ENCODE results near the gene ZSWIM6. TPM values are rescaled to one million over a fixed set of nuclear protein-coding genes. Genes with fewer than 3 reads are reported as not detected.
A peak's percentile ranks its signal among the peaks of the same experiment; 100 is the strongest.
"Not testable (repeated sequence)": the region's sequence is repeated elsewhere in the genome, so short reads cannot be mapped to it uniquely, and the experiment has no call there.

ZSWIM6 gene
- total RNA-seq, 1 donor from 2014 or later = 20.3 TPM

DNA sequence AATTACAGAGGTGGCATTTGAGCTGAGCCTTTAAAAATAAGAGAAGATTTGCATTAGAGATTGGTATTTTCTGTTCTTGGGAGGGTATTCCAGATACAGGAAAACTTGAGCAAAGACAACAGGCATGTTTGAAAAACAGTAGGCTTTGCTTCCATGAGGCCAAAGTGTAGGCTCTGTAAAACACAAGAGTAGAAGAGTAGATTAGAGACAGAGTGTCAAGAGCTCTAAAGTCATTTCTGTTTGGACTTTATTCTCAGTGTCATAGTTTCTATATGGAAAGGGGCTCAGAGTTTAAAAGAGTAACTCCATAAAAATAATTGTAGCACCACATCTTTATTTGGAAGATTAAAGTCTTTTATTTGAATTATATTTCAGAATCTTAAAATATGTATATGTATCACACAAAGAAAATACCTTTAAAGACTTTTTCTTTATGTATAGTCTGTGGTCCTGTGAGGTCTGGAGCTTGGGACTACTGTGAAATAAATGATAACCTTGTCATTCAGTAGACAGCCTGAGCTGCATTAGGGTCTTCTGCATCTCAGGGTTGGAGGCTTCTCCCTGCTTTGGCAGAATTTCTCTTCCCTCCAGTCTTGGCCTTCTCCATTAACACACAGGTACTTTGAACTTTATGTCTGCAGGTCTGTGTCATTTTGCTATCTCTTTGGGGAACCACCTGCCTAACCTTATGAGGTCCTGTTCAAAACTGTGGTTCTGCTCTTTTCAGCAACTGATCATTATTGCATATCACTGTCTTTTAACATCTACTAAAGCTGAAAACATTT, 73.6 kb downstream of the ZSWIM6 start:
- TF ChIP-seq, protein P1, sequence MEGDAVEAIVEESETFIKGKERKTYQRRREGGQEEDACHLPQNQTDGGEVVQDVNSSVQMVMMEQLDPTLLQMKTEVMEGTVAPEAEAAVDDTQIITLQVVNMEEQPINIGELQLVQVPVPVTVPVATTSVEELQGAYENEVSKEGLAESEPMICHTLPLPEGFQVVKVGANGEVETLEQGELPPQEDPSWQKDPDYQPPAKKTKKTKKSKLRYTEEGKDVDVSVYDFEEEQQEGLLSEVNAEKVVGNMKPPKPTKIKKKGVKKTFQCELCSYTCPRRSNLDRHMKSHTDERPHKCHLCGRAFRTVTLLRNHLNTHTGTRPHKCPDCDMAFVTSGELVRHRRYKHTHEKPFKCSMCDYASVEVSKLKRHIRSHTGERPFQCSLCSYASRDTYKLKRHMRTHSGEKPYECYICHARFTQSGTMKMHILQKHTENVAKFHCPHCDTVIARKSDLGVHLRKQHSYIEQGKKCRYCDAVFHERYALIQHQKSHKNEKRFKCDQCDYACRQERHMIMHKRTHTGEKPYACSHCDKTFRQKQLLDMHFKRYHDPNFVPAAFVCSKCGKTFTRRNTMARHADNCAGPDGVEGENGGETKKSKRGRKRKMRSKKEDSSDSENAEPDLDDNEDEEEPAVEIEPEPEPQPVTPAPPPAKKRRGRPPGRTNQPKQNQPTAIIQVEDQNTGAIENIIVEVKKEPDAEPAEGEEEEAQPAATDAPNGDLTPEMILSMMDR (IDR thresholded peaks at IDR 0.05) = no peak
- peaks cover 77% of the 10 kb centered on the region for H3K4me1 Mint-ChIP-seq (ENCODE audit: low read depth)
- H3K36me3 Mint-ChIP-seq (ENCODE audit: low read depth) = no peaks in the 10 kb centered on the region
- peak overlapping the region; percentile 36 for H3K27ac Mint-ChIP-seq (ENCODE audit: unreplicated experiment)
- no peaks in the 10 kb centered on the region for H3K27me3 Mint-ChIP-seq (ENCODE audit: low read depth)
- H3K9me3 Mint-ChIP-seq (ENCODE audit: low read depth) = no peaks in the 10 kb centered on the region
- no peak overlapping the region for H3K4me3 Mint-ChIP-seq (ENCODE audit: unreplicated experiment)
- no peak for DNase-seq (ENCODE audit: low spot score)

DNA sequence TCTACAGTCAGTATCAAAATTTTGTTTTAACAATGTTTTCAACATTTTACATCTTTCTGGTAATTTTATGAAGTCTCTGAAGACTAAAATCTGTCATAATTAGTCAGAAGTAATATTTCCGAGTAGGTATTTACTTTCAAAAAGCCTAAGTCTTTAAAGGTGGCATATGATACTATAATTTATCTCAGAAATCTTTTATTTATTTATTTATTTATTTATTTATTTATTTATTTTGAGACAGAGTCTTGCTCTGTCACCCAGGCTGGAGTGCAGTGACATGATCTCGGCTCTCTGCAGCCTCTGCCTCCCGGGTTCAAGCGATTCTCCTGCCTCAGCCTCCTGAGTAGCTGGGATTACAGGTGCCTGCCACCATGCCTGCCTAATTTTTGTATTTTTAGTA, 74.4 kb downstream of the ZSWIM6 start:
- H3K36me3 Mint-ChIP-seq (ENCODE audit: low read depth); H3K27ac Mint-ChIP-seq (ENCODE audit: unreplicated experiment); H3K4me3 Mint-ChIP-seq (ENCODE audit: unreplicated experiment); H3K9me3 Mint-ChIP-seq (ENCODE audit: low read depth); H3K27me3 Mint-ChIP-seq (ENCODE audit: low read depth); DNase-seq (ENCODE audit: low spot score): not testable (repeated sequence)
- H3K4me1 Mint-ChIP-seq (ENCODE audit: low read depth) = peaks cover 76% of the 10 kb centered on the region

DNA sequence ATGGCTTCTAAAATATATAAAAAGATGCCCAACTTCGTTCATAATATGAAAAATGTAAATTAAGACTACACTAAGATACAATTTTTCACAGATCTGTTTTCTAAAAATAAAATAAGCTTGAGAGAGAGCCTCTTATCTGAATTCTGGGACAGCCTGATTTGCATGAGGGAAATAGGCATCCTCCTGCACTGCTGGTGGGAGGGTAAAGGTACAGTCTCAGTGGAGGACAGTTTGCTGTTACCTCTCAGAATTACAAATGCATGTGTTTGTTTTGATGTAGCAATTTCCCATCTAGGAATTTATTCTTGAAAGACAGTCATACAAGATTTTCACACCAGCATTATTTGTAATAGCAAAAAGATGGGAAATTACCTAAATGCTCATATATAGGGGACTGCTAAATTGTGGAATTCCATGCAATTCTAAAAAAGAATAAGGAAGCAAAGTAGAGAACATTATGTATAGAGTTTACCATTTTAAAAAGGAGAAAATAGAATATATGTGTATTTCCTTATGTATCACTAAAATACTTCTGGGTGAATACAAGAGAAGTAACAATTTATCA, 75.7 kb downstream of the ZSWIM6 start:
- no peaks in the 10 kb centered on the region for H3K27me3 Mint-ChIP-seq (ENCODE audit: low read depth)
- no peak overlapping the region for H3K4me3 Mint-ChIP-seq (ENCODE audit: unreplicated experiment)

DNA sequence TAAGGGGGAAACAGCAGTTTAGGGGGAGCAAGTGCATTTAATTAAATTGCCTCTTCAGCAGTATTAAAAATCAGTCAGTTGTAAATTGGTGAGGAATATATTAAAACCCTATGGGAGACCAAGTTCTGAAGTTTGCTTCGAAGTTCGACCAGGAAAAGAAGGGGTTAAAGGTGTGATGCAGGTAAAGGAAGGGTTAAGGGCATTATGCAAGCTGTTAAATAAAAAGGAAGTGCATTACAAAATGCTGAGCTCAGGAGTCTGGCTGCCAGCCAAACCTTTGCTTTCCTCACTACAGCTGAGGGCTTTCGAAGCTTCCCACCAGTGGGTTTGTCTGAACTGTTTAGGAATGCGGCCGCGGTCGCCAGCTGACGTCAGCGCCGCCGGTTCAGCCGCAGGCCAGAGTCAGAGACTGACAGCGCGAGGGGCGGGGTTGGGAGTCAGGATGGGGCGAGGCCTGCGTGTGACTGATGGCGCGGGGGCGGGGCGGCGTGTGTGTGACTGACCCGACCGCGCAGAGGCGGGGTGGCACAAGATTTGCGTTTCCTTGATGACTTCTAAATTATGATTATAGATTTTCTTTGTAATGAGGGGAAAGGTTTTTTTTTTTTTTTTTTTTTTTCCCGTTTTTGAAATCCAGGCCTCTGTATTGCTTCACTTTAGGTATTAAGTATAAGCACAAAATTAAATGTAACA, 76.6 kb downstream of the ZSWIM6 start:
- H3K4me3 Mint-ChIP-seq (ENCODE audit: unreplicated experiment) = peak overlapping the region; percentile 72
- peak; percentile 98 for DNase-seq (ENCODE audit: low spot score)
- H3K27me3 Mint-ChIP-seq (ENCODE audit: low read depth) = no peaks in the 10 kb centered on the region
- peaks cover 62% of the 10 kb centered on the region for H3K4me1 Mint-ChIP-seq (ENCODE audit: low read depth)
- no peaks in the 10 kb centered on the region for H3K36me3 Mint-ChIP-seq (ENCODE audit: low read depth)
- no peaks in the 10 kb centered on the region for H3K9me3 Mint-ChIP-seq (ENCODE audit: low read depth)
- TF ChIP-seq, protein P1 (IDR thresholded peaks at IDR 0.05) = no peak
- peak overlapping the region; percentile 88 for H3K27ac Mint-ChIP-seq (ENCODE audit: unreplicated experiment)

More for the DNA sequence above, 75.7 kb downstream of the ZSWIM6 start:
- peak overlapping the region; percentile 88 for H3K27ac Mint-ChIP-seq (ENCODE audit: unreplicated experiment)
- no peak for DNase-seq (ENCODE audit: low spot score)
- no peaks in the 10 kb centered on the region for H3K36me3 Mint-ChIP-seq (ENCODE audit: low read depth)
- no peaks in the 10 kb centered on the region for H3K9me3 Mint-ChIP-seq (ENCODE audit: low read depth)
- TF ChIP-seq, protein P1 (IDR thresholded peaks at IDR 0.05) = no peak
- H3K4me1 Mint-ChIP-seq (ENCODE audit: low read depth) = peaks cover 69% of the 10 kb centered on the region

DNA sequence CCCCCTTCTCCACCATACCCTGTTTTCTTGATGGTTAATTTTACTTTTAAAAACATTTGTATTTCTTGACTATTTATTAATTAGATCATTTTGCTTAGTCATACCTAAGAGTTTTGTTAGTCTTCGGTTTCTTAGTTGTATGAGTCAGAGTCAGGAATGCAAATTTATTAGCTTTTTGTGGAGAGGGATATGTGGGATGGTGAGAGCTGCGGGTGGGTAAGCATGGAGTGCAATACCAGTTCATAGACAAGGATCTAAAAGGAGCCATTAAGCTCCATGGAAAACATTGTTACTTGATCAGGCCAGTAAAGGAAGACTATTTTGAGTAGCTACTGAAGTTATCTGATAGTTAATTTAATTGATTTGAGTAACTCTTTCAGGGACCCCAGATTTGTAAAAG, 77.5 kb downstream of the ZSWIM6 start:
- Mint-ChIP-seq H3K27me3 (ENCODE audit: low read depth) (no peaks in the 10 kb centered on the region), H3K27ac (ENCODE audit: unreplicated experiment) (peak overlapping the region; percentile 88), H3K9me3 (ENCODE audit: low read depth) (no peaks in the 10 kb centered on the region), H3K4me1 (ENCODE audit: low read depth) (peaks cover 62% of the 10 kb centered on the region), H3K4me3 (ENCODE audit: unreplicated experiment) (peak overlapping the region; percentile 3), H3K36me3 (ENCODE audit: low read depth) (no peaks in the 10 kb centered on the region)
- no peak for DNase-seq (ENCODE audit: low spot score)
- TF ChIP-seq, protein P1 (IDR thresholded peaks at IDR 0.05) = no peak

Measured in chondrocyte (in vitro differentiated cells).